K562 (cell line): ENCODE data around the gene ZNF146. TPM values are rescaled to one million over a fixed set of nuclear protein-coding genes. Genes with fewer than 3 reads are reported as not detected.

Experiments
- ATAC-seq: fragments of 200-7000 bp; cut with Tn5 transposase; 3 replicates; pipeline ENCODE4 v1.9.1; 2020; ENCODE audit warnings: moderate library complexity
- BruUV-seq: library from RNA; stranded (reverse); fragments of 400-500 nt; replicated peaks from 2 replicates; lab custom pipeline; 2021; lab: Mats Ljungman, UMichigan
- CTCF ChIA-PET: fragments of 300-600 bp; formaldehyde crosslinking; extraction: SDS; loops from one replicate; lab custom pipeline; 2021; ENCODE audit warnings: low intra/inter-chr PET ratio; lab: Yijun Ruan, JAX
- POLR2A ChIA-PET: fragments of 300-600, 350-650 bp; sonication (Branson Sonifier 250); formaldehyde crosslinking; extraction: SDS; loops from one replicate; lab custom pipeline; 2021; ENCODE audit warnings: antibody characterized with exemption, inconsistent platforms; lab: Yijun Ruan, JAX
- DNase-seq, 4 experiments: peaks; one replicate each; pipeline versions ENCODE4 v3.0.0 to v3.0.0-alpha.2; 2011 to 2018; ENCODE audit warnings: low spot score in 3 of 4, mixed read lengths in 3 of 4; ENCODE audit errors: extremely low read depth in 1 of 4
- FAIRE-seq: peaks from 2 replicates; lab custom pipeline; 2011; peaks lifted over from hg19 to GRCh38; lab: Jason Lieb, UNC
- H2AFZ ChIP-seq: 2 replicates; pipeline ENCODE4 v1.6.0; 2011; ENCODE audit warnings: low read depth, low read length, control low read depth, inconsistent platforms
- H3K27ac ChIP-seq: fragments of 200-600 bp; 3 replicates; pipeline ENCODE4 v1.8.0; 2011; ENCODE audit warnings: low read depth, mild to moderate bottlenecking, control low read depth, inconsistent platforms, low read length, moderate library complexity, mixed read lengths; ENCODE audit errors: extremely low read depth
- H3K27me3 ChIP-seq, 2 experiments: fragments of 300-600 bp in 1 of 2; 2 replicates in 1 of 2; 3 replicates in 1 of 2; pipeline versions ENCODE4 v1.6.0 to v1.8.0; 2011; ENCODE audit warnings: inconsistent platforms in 2 of 2, low read length in 2 of 2, mild to moderate bottlenecking in 1 of 2, mixed read lengths in 1 of 2, moderate library complexity in 1 of 2; ENCODE audit not compliant: control insufficient read depth in 2 of 2, insufficient read depth in 2 of 2
- H3K36me3 ChIP-seq: fragments of 300-600 bp; 3 replicates; pipeline ENCODE4 v1.8.0; 2011; ENCODE audit warnings: mild to moderate bottlenecking, low read length, inconsistent platforms; ENCODE audit not compliant: control insufficient read depth, insufficient read depth
- H3K4me1 ChIP-seq, 2 experiments: fragments of 200-600 bp in 1 of 2; replicated peaks in 1 of 2; 2 replicates in 1 of 2; 3 replicates in 1 of 2; pipeline versions ENCODE4 v1.5.1 to v1.8.0; 2011; ENCODE audit warnings: inconsistent platforms in 2 of 2, low read length in 2 of 2, mild to moderate bottlenecking in 1 of 2, mixed read lengths in 1 of 2, moderate library complexity in 1 of 2; ENCODE audit not compliant: control insufficient read depth in 2 of 2, insufficient read depth in 2 of 2
- H3K4me2 ChIP-seq: 2 replicates; pipeline ENCODE4 v1.6.1; 2011; ENCODE audit warnings: low read length, control low read depth, inconsistent platforms, mixed read lengths; ENCODE audit not compliant: insufficient read depth
- H3K4me3 ChIP-seq: fragments of 200-600 bp; sonication (generic), shearing (Covaris generic); 2 replicates; pipeline ENCODE4 v1.5.1; 2016; ENCODE audit warnings: control low read depth, inconsistent platforms
- H3K79me2 ChIP-seq: fragments of 200-600 bp; 3 replicates; pipeline ENCODE4 v1.8.0; 2011; ENCODE audit warnings: low read length, inconsistent platforms; ENCODE audit not compliant: control insufficient read depth, insufficient read depth
- H3K9ac ChIP-seq, 2 experiments: 2 replicates each; pipeline versions ENCODE4 v1.6.0 to v1.6.1; 2011; ENCODE audit warnings: low read depth in 2 of 2, low read length in 2 of 2, control low read depth in 1 of 2, inconsistent platforms in 1 of 2, mild to moderate bottlenecking in 1 of 2, mixed read lengths in 1 of 2; ENCODE audit not compliant: insufficient read depth in 1 of 2
- H3K9me1 ChIP-seq: one replicate; pipeline ENCODE4 v1.6.0; 2011; ENCODE audit warnings: inconsistent platforms, mild to moderate bottlenecking, low read length, moderate library complexity; ENCODE audit not compliant: control insufficient read depth, insufficient read depth
- H3K9me3 ChIP-seq: replicated peaks from 2 replicates; pipeline ENCODE4 v1.5.1; 2011; ENCODE audit warnings: low read depth, low read length, inconsistent platforms; ENCODE audit not compliant: control insufficient read depth, insufficient read depth
- H4K20me1 ChIP-seq: replicated peaks from 2 replicates; pipeline ENCODE4 v1.6.1; 2011; ENCODE audit warnings: low read length, inconsistent platforms, mixed read lengths; ENCODE audit not compliant: control insufficient read depth, insufficient read depth
- ARID3A ChIP-seq: IDR thresholded peaks from 2 replicates; pipeline ENCODE4 v1.6.1; 2012; ENCODE audit warnings: low read depth, low read length, improper control_type of control experiment, borderline replicate concordance
- BRD9 ChIP-seq: fragments of 450-650 bp; IDR thresholded peaks from 2 replicates; pipeline ENCODE4 v1.6.1; 2018; ENCODE audit warnings: low read depth; ENCODE audit not compliant: partially characterized antibody
- POLR2A ChIP-seq: fragments of 450-650 bp; conservative IDR thresholded peaks from 2 replicates; pipeline ENCODE4 v1.6.1; 2016
- ZNF609 ChIP-seq: sonication (generic); formaldehyde crosslinking; IDR thresholded peaks from 2 replicates; pipeline ENCODE4 v1.8.1; 2023; ENCODE audit warnings: missing genetic modification reagents, mild to moderate bottlenecking, borderline replicate concordance
- WGBS: fragments of 100-300 bp; shearing (Covaris generic); methylation state at CpG from one replicate; pipeline ENCODE4 v1.1.6; 2016; ENCODE audit warnings: low coverage, mixed read lengths; ENCODE audit not compliant: insufficient coverage; ENCODE audit errors: missing lambda C conversion rate; 5-methylcytosine and 5-hydroxymethylcytosine counted together
- in situ Hi-C: fragments of 300-500 bp; cut with MboI; formaldehyde crosslinking; loops from 4 replicates; pipeline ENCODE4 v1.15.0; 2018; ENCODE audit warnings: inconsistent platforms, mixed read lengths
- intact Hi-C: fragments of 100-400 bp; cut with micrococcal nuclease; formaldehyde crosslinking; loops from 2 replicates; pipeline ENCODE4 v1.14.2; 2022
- polyA plus RNA-seq, 8 experiments: library from polyadenylated mRNA; depleted of rRNA in 4 of 8; stranded (reverse) in 5 of 8; unstranded in 3 of 8; fragments of >200 nt; fragmentation: Nextera tagmentation in 2 of 8; fragmentation: Illumina TruSeq in 1 of 8; extraction: Ambion mirVana in 2 of 8; extraction: Trizol in 1 of 8; gene quantifications; 2 replicates each; pipeline versions ENCODE4 v1.2.1 to v1.2.3, GENCODE V29; 2011 to 2014; ENCODE audit warnings: inconsistent platforms in 1 of 8, missing spikeins in 1 of 8
- total RNA-seq, 7 experiments: library from RNA; depleted of rRNA in 6 of 7; stranded (reverse); fragments of >200 nt in 6 of 7; fragmentation: Illumina TruSeq in 2 of 7; extraction: Trizol in 2 of 7; gene quantifications; 2 replicates each; pipeline versions ENCODE4 v1.2.1 to v1.2.3, GENCODE V29; 2011 to 2021; ENCODE audit warnings: low replicate concordance in 1 of 7
- TF ChIP-seq, protein P1 (sequence below): fragments of 450-650 bp; formaldehyde crosslinking; conservative IDR thresholded peaks from 2 replicates; pipeline ENCODE4 v1.4.0; 2022; ENCODE audit warnings: mild to moderate bottlenecking, missing genetic modification characterization
- TF ChIP-seq, protein P2 (sequence below): sonication (generic); formaldehyde crosslinking; IDR thresholded peaks from 2 replicates; pipeline ENCODE4 v1.9.0; 2022; ENCODE audit warnings: mild to moderate bottlenecking, missing genetic modification reagents

The ZNF146 gene
- total and polyA plus RNA-seq, 9 of the 15 experiments (the other 6 are each of a cell fraction or from before 2014, with no cell fraction given), result 36.2 to 195 (median 116) TPM

- TF ChIP-seq, protein P1, sequence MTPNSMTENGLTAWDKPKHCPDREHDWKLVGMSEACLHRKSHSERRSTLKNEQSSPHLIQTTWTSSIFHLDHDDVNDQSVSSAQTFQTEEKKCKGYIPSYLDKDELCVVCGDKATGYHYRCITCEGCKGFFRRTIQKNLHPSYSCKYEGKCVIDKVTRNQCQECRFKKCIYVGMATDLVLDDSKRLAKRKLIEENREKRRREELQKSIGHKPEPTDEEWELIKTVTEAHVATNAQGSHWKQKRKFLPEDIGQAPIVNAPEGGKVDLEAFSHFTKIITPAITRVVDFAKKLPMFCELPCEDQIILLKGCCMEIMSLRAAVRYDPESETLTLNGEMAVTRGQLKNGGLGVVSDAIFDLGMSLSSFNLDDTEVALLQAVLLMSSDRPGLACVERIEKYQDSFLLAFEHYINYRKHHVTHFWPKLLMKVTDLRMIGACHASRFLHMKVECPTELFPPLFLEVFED, result no peak
- TF ChIP-seq, protein P2, sequence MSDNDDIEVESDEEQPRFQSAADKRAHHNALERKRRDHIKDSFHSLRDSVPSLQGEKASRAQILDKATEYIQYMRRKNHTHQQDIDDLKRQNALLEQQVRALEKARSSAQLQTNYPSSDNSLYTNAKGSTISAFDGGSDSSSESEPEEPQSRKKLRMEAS (CRISPR knock-in tag), result no peak
These were observed 11.6 kb upstream of the ZNF146 start (continued) for GRCh38 chr19:36203293-36203692.

GRCh38 chr19:36207605-36208252, 7.2 kb upstream of the ZNF146 start:
- no peak overlapping the region for H3K4me2 ChIP-seq

More at GRCh38 chr19:36207605-36208252, 7.2 kb upstream of the ZNF146 start:
- POLR2A ChIA-PET, result interaction anchor here (0.9 to 1.2 kb wide), 2 partner anchors 14 to 15 kb away, joined by 3 to 4 read pairs; no protein-coding TSS in a partner anchor
- WGBS, result 27% methylated on average over 3 of the region's 3 CpGs
- Histone ChIP-seq H3K27ac (no peak overlapping the region), H2AFZ (no peak overlapping the region), H3K9me3 (no peaks in the 10 kb centered on the region), H3K79me2 (no peaks in the 10 kb centered on the region), H3K9me1 (no peaks in the 10 kb centered on the region), H3K4me3 (no peak overlapping the region), H3K9ac (no peak overlapping the region), H3K27me3 (no peaks in the 10 kb centered on the region), H4K20me1 (no peaks in the 10 kb centered on the region), H3K36me3 (no peaks in the 10 kb centered on the region), H3K4me1 (no peaks in the 10 kb centered on the region)
- TF ChIP-seq BRD9 (no peak), POLR2A (no peak), ARID3A (no peak), ZNF609 (CRISPR knock-in tag) (no peak)
- in situ Hi-C loops, result no loop called here
- DNase-seq (no peak), ATAC-seq (no peak), FAIRE-seq (no peak)
- intact Hi-C loops, result no loop called here
- no TSS peak for BruUV-seq
- CTCF ChIA-PET, result no interaction called here
